GM18520 (cell line): ENCODE measurements around the gene FIZ1.

Experiments used
- ATAC-seq: cut with Tn5 transposase; IDR thresholded peaks from one replicate; pipeline ENCODE4 v1.9.1; 2021; ENCODE audit not compliant: unreplicated experiment

Gene FIZ1

DNA sequence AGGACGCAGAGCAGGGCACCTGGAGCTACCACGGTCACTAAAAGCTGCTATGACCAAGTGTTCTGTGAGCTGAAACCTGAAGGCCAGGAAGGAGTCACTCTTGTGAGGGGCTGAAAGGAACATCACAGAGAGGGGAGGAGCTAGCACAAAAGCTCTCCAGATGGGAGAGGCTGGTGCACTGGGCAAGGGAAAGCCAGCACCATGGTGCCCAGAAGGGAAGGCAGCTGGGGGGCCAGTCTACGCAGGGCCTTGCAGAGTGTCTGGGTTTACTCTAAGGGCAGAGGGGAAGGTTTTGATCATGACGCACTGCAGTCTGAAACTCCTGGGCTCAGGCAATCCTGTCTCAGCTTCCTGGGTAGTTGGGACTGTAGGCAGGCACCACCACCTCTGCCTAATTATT is 37.4 kb upstream of the FIZ1 start:
- no peak for ATAC-seq

DNA sequence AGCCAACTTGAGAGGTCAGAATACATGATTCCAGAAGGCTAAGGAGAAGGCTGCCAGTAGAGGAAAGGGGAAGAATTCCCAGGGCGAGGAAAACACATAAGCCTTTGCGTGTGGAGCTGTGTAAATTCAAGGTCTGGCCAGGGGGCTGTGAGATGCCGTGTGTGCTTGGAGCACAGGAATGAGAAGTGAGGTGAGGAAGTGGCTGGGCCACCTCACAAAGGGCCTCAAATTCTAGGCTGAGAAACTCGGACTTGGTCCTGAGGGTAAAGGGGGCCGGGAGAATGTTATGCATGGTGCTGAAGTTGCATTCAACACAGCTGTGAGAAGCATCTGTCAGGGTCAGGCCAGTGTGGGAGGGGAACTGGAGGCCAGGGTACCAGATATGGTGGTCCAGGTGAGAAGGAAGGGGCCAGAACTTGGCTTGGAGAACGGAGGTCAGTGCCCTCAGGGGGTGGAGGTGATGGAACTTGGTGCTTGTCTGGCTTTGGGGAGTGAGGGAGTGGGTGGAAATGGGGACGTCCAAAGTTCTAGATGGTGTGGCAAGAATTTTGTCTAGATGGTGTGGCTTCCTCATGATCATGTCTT is 36.6 kb upstream of the FIZ1 start:
- no peak for ATAC-seq

DNA sequence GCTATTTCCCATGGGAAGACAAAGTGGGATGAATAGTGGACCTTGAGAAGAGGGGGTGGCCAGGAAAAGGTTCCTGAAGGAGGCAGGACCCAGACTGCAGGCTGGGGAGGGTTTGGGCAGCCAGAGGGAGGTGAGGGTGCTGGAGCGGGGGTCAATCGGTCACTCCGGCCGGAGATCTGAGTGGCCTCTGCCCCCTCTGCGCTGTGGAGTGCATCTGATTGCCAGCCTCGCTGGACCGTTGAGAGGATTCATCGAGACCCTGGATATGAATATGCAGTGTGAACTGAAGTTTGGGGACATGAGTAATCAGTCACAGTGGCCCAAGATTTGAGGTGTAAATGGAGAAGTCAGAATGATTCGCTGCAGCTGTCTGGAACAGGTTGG is 36.0 kb upstream of the FIZ1 start:
- no peak for ATAC-seq

DNA sequence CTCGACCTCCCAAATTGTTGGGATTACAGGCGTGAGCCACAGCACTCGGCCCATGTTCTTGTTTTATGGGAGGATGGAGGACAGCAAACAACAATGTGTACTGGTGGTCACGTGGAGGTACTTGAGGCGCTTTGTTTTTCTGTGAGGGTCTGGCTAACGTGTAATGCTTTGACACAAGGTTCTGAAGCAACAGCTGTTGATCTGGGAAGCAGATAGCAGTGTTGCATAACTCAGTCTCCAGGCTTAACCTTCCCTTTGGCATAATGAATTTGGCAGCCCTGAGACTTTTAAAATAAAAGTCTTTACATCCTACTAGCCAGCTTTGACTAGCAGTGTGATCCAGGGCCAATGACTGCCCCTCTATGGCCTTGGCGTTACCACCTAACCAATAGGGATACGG is 34.5 kb upstream of the FIZ1 start:
- no peak for ATAC-seq

DNA sequence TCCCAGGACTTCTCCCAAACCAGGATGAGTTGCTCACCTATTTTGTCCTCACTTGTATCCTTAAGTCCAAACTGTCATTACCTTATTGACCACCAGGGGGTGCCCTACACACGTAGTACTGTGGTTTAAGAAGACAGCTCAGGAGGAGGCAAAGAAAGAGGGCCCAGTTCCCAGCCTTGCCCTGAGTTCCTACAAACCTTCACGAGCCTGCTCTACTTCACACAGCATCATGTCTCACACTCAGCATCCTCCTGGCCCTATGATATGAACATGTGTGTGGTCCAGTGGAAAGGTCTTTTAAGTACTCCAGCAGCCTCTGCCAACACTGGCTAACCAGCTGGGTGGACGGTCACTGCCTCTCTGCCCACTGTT is 33.1 kb upstream of the FIZ1 start:
- no peak for ATAC-seq

DNA sequence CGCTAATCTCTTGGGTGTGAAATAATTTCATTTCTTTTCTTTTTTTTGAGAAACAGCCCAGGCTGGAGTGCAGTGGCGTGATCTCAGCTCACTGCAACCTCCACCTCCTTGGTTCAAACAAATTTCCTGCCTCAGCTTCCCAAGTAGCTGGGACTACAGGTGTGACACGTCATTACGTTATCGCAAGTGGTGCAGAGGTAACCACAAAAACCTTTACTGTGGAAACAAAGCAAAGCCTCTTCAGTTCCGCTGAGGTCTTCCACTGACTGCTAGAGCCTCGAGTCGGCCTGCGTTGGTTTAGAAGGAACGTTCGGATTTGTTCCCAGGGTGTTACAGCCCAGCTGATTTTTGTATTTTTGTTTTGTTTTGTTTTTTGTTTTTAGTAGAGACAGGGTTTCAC is 27.0 kb upstream of the FIZ1 start:
- no peak for ATAC-seq

DNA sequence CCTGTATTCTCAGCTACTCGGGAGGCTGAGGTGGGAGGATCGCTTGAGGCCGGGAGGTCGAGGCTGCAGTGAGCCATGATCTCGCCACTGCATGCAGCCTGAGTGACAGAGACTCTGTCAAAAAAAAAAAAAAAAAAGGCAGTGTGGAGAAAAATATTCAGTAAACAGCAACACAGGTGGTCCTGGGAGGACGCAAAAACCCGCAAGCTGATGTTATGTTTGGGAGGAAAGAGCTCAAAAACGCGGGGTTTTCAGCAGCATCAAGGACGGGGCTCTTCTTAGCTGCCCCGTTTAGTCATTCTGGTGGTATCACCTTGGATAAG is 25.6 kb upstream of the FIZ1 start:
- ATAC-seq: no peak

DNA sequence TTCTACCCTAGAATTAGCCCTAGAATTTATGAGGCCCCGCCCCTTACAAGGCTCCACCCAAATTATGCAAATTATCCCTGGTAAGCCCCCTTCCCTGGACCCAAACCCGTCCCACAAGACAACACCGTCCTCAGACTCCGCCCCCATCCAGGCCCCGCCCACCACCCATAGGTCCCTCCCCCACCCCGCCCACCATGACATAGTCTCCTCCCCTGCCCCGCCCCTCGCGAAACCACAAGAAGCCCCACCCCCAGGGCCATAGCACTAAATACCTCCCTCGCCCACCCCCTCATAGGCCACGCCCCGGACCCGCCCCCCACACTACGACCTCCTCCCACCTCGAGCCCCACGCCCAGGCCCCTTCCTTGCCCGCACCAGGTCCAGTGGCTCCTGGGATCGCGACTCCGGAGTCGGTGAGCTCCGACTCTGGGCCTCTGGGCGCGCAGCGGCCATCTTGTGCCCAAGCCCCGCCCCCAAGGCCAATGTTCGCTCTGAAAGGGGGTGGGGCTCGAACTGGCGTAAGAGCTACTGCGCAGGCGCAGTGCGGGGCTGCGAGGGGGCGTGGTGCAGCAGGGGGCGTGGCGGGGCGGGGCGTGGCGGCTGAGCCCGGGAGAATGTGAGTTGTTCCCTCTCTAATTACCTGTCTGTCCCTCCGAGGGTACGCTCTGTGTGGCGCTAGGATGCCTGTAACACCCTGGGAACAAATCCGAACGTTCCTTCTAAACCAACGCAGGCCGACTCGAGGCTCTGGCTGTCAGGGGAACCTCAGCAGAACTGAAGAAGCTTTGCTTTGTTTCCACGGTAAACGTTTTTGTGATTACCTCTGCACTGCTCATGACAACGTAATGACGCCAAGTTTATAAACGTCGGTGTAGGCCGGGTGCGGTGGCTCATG is 25.0 kb upstream of the FIZ1 start, which contains the start of gene ZNF784:
ZNF784 (minus strand) TSS at position 458 of the 895 bp plus-strand sequence; CDS start at position 453, 5 bp downstream.
- no peak for ATAC-seq

DNA sequence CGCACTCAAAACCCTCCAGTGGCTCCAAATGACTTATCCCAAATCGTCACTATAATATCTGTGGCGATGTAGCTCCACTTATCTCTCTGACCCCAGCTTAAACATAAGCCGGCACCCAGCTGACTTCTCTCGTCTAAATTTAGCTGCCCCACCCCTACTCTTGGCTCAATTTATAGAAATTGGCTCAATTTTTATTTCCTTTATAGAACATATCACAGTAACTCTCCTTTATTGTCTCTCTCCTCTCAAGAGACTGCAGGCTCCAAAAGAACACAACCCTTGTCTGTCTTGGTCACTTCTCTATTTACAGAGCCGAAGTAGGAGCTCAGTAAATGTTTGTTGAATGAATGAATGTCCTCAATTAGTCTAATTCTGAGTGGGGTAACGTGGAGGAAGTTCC is 24.2 kb upstream of the FIZ1 start:
- no peak for ATAC-seq

DNA sequence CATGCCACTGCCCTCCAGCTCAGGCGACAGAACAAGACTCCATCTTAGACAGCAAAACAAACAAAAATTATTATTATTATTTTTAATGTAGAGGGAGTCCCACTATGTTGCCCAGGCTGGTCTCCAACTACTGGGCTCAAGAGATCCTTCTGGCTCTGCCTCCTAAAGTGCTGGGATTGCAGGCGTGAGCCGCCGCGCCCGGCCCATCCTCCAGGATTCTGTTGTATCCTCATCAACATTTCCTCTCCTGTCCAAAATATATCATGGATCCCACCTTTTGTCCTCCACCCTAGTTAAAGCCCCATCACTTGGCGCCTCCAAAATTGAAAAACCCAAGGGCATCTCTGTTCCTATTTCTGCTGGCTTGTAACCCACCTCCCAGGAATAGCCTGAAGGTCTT is 23.8 kb upstream of the FIZ1 start:
- no peak for ATAC-seq

DNA sequence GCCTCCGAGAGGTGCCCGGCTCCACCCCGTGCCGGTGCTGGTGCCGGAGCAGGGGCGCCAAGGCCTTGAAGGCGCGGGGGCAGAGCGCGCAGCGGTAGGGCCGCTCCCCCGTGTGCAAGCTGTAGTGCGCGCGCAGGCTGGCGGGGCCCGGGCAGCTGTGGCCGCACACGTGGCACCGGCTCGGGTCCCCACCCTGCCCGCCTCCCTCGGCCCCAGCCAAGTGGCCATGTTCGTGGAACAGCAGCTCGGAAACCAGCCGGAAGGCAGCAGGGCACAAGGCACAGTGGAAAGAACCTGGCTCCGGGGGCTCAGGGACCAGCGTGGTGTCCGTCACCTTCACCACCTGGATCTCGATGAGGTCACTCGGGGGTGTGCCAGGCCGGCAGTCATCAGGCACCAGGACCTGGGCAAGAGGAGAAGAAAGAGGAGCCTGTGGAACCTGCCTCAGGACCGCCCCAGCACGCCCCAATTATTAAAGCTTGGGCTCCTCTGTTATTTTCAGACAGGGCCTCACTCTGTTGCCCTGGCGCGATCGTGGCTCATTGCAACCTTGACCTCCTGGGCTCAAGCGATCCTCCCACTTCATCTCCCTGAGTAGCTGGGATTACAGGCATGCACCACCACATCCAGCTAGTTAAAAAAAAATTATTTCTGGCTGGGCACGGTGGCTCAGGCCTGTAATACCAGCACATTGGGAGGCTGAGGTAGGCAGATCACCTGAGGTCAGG is 23.1 kb upstream of the FIZ1 start:
- ATAC-seq: no peak

DNA sequence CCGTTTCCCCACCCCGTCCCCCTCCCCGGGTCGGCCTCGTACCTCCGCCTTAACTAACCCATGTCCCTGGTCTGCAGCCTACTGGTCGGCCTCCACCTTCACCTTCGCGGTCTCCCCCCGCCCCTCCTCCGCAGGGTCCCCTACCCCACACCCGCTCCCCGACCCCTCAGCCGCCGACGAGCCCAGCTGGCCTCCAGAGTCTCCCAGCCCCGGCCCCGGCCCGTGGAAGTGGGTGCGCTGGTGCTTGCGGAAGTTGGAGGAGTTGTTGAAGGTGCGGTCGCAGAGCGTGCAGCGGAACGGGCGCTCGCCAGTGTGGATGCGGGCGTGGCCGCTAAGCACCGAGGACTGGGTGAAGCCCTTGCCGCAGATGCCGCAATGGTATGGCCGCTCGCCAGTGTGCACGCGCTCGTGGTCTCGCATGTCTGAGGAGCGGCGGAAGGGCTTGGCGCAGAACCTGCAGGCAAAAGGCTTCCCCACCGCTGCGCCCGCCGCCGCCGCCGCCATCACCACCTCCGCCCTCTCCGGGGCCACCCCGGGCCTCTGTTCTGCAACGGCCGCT is 22.4 kb upstream of the FIZ1 start:
- ATAC-seq: no peak

DNA sequence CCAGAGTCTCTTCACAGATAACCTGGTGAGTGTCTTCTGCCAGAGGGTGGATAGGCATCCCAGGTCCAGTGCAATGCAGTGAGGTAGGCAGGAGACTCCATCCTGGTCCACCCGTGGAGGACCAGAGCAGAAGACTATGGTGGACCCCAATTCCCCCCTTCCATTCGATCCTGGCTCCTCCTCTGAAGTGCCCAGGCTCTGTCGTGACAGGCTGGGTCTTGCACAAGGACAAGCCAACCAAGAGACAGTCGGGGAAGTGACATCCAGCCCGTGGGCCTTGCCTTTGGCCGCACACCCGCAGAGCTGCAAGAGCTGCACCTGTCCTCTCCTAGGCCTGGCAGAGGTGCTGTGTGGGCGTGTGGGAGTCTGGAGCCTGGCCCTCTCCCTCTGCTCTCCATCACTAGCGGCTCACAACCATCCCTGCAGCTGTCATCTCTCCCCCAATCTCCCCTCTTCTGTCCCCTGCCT is 21.9 kb upstream of the FIZ1 start:
- no peak for ATAC-seq

DNA sequence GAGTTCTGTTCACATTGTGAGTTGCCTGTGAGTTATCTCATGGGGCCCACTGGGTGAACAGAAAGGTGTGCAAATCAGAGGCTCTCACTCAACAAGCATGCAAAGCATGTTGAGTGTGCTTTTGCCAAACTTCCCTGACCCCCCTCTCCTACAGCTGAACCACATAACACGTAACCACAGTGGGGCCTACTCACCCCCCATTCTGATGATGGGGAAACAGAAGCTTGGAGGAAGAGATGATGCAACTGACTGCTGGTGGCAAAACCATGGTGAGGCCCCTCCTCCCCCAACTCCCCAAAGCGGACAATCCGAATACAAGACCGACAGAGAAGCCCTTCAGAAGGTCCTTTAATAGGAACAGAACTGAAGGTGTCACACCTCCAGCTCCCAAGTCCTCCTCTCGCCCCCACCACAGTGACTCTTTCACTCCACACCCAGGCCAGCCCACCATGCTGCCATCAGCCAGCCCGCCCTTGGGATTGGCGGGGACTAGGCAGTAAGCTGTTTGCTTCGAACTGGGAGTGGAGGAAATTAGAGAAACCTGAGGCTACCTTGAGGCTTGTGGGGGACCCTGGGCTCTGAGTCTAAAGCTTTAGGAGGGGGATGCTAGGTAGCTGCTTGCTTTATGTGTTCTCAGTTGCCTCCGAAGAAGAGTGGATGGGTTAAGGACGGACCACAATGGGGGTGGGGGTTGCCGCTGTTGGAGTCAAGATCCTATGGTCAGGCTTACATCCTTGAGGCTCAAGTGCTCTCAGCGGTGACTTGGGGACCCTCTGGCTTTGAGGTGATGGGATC is 21.3 kb upstream of the FIZ1 start:
- ATAC-seq: no peak

DNA sequence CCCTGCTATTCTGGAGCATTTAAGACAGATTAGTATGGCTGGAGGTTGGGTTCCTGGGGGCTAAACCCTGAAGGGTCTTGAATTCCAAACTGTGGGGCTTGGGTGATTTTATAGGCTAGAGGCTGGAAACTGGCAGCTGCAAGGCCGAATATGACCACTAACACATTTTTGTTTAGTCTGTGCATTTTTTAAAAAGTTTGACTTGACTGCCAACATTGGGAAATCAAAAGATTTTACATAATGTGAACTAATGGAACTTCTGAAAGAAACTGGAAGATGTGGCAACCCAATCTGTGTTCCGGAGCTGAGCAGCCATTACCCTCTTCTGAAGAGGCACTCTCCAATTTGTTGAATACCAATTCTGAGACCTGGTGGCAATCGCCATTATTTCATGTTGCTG is 20.0 kb upstream of the FIZ1 start:
- ATAC-seq: no peak

DNA sequence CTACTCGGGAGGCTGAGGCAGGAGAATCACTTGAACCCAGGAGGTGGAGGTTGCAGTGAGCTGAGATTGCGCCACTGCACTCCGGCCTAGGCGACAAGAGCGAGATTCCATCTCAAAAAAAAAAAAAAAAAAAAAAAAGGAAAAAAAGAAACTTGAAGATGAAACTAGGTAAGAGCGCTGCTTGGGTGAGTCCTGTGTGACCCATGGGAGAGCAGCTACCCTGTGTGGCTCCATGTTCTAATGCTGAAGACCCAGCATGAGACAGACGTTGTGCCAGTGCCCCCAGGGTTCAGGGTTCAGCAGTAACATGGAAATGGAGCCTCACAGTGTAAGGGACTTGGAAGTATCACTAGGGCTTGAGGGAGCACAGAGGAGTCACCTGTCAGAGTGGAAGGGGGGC is 19.1 kb upstream of the FIZ1 start:
- ATAC-seq: no peak

DNA sequence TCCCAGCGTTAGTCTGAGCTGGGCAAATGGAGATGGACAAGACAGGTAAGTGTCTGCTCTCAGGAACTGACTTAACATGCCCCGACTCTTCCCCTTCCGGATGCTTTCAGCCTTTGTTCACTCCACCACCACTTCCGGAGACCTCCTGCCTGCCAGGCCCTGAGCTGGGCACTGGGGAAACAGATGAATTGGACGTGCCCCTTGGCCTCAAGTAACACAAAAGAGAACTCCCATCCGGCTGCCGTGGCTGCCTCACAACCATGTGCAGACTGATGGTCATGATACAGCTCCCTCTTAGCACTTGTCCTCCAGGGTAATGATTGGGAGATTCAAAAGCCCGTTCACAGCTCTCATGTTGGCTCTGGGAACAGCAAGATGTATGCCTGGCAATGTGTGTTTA is 18.1 kb upstream of the FIZ1 start:
- no peak for ATAC-seq

DNA sequence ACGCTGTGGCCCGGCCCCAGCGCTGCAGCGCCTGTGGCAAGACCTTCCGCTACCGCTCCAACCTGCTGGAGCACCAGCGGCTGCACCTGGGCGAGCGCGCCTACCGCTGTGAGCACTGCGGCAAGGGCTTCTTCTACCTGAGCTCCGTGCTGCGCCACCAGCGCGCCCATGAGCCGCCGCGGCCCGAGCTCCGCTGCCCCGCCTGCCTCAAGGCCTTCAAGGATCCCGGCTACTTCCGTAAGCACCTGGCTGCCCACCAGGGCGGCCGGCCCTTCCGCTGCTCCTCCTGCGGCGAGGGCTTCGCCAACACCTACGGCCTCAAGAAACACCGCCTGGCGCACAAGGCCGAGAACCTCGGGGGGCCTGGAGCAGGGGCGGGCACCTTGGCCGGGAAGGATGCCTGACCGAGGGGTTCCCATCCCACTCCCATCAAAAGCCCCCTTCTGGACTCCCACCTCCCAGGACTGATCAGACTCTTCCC is 17.1 kb upstream of the FIZ1 start:
- ATAC-seq: no peak

DNA sequence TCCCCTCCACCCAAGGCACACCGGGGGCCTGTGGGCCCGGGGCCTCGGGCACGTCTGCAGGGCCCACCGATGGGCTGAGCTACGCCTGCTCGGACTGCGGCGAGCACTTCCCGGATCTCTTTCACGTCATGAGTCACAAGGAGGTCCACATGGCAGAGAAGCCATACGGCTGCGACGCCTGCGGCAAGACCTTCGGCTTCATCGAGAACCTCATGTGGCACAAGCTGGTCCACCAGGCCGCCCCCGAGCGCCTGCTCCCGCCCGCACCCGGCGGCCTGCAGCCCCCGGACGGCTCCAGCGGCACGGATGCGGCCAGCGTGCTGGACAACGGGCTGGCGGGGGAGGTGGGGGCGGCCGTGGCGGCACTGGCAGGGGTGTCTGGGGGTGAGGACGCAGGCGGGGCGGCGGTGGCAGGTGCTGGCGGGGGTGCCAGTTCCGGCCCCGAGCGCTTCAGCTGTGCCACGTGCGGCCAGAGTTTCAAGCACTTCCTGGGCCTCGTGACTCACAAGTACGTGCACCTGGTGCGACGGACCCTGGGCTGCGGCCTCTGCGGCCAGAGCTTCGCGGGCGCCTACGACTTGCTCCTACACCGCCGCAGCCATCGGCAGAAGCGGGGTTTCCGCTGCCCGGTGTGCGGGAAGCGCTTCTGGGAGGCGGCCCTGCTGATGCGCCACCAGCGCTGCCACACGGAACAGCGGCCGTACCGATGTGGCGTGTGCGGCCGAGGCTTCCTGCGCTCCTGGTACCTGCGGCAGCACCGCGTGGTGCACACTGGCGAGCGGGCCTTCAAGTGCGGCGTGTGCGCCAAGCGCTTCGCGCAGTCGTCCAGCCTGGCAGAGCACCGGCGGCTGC is 16.5 kb upstream of the FIZ1 start:
- ATAC-seq: no peak
